DMS79 treated with DMSO at 0.1 percent for 48 hours (cell line): ENCODE data around the gene TNFAIP2.
A peak's percentile ranks its signal among the peaks of the same experiment; 100 is the strongest.

Experiments used
- DNase-seq: peaks from one replicate; lab custom pipeline; 2025; lab: John Stamatoyannopoulos, UW

The TNFAIP2 gene

GRCh38 chr14:103122947-103123633 is at the start of gene TNFAIP2:
TSS of gene TNFAIP2 (plus strand) at chr14:103123461. CDS start at chr14:103126458, 2,997 bp downstream.
- peak; percentile 75 for DNase-seq

GRCh38 chr14:103073876-103074728 is 49.2 kb upstream of the TNFAIP2 start:
- no peak for DNase-seq

- DNase-seq = no peak
These were observed 48.4 kb upstream of the TNFAIP2 start for GRCh38 chr14:103074729-103075367.

GRCh38 chr14:103078420-103078749 is 44.9 kb upstream of the TNFAIP2 start:
- DNase-seq = peak; percentile 85

- DNase-seq = no peak
These were observed 44.2 kb upstream of the TNFAIP2 start for GRCh38 chr14:103078860-103079587.

GRCh38 chr14:103081951-103082350 is 41.3 kb upstream of the TNFAIP2 start:
- no peak for DNase-seq

- DNase-seq = no peak
These were observed 39.0 kb upstream of the TNFAIP2 start, which contains the start of gene LBHD2 for GRCh38 chr14:103084021-103084919. TSS of gene LBHD2 (plus strand) at chr14:103084210. CDS start at chr14:103086013, 1,803 bp downstream.

- DNase-seq = no peak
These were observed 37.9 kb upstream of the TNFAIP2 start for GRCh38 chr14:103085106-103086091.

GRCh38 chr14:103086771-103087342 is 36.4 kb upstream of the TNFAIP2 start:
- no peak for DNase-seq

GRCh38 chr14:103087343-103087835 is 35.9 kb upstream of the TNFAIP2 start:
- no peak for DNase-seq

- no peak for DNase-seq
These were observed 34.3 kb upstream of the TNFAIP2 start for GRCh38 chr14:103088921-103089320.

- no peak for DNase-seq
These were observed 33.6 kb upstream of the TNFAIP2 start for GRCh38 chr14:103089386-103090335.

- no peak for DNase-seq
These were observed 32.7 kb upstream of the TNFAIP2 start for GRCh38 chr14:103090481-103091020.

GRCh38 chr14:103091041-103091882 is 32.0 kb upstream of the TNFAIP2 start:
- no peak for DNase-seq

- DNase-seq = no peak
These were observed 31.4 kb upstream of the TNFAIP2 start for GRCh38 chr14:103091883-103092222.

GRCh38 chr14:103093856-103094405 is 29.3 kb upstream of the TNFAIP2 start:
- no peak for DNase-seq
